Muscle of leg (tissue), 11 donors: ENCODE measurements around the gene AOC1. TPM values are rescaled to one million over a fixed set of nuclear protein-coding genes. Genes with fewer than 3 reads are reported as not detected.

ENCODE experiments used
- DNase-seq: peaks from one replicate; pipeline ENCODE4 v3.0.0; 2013
- H3K27ac ChIP-seq: one replicate; pipeline ENCODE4 v1.5.1; 2013; ENCODE audit warnings: mild to moderate bottlenecking, low read length, control low read depth
- H3K27me3 ChIP-seq: one replicate; pipeline ENCODE4 v1.6.1; 2013; ENCODE audit warnings: low read length; ENCODE audit not compliant: control insufficient read depth, insufficient read depth
- H3K36me3 ChIP-seq: one replicate; pipeline ENCODE4 v1.6.1; 2013; ENCODE audit warnings: low read length; ENCODE audit not compliant: control insufficient read depth, insufficient read depth
- H3K4me1 ChIP-seq: one replicate; pipeline ENCODE4 v1.6.1; 2013; ENCODE audit warnings: low read length; ENCODE audit not compliant: control insufficient read depth, insufficient read depth
- H3K4me3 ChIP-seq: one replicate; pipeline ENCODE4 v1.5.1; 2013; ENCODE audit warnings: low read length, control low read depth
- H3K9me3 ChIP-seq: replicated peaks from 2 replicates; pipeline ENCODE4 v1.6.1; 2013; ENCODE audit warnings: low read depth, low read length; ENCODE audit not compliant: control insufficient read depth
- WGBS: methylation state at CpG from one replicate; pipeline ENCODE4 v1.1.5; 2013; ENCODE audit warnings: missing lambda C conversion rate; ENCODE audit not compliant: insufficient coverage; 5-methylcytosine and 5-hydroxymethylcytosine counted together
- polyA plus RNA-seq, 8 donors: library from polyadenylated mRNA; unstranded; fragments of 120-200 nt; gene quantifications; one replicate each; pipeline versions ENCODE4 v1.2.1 to v1.2.3, GENCODE V29; 2013; ENCODE audit warnings: inconsistent platforms in 1 of 8, low replicate concordance in 1 of 8; ENCODE audit not compliant: insufficient read length in 8 of 8, insufficient read depth in 1 of 8
- total RNA-seq: library from RNA; stranded (reverse); fragments of 120-200 nt; gene quantifications from one replicate; pipeline ENCODE4 v1.2.4, GENCODE V29; 2013

AOC1 gene
- total and polyA plus RNA-seq, 9 donors: 0.04 to 6.1 (median 0.21) TPM; not detected in 3

DNA sequence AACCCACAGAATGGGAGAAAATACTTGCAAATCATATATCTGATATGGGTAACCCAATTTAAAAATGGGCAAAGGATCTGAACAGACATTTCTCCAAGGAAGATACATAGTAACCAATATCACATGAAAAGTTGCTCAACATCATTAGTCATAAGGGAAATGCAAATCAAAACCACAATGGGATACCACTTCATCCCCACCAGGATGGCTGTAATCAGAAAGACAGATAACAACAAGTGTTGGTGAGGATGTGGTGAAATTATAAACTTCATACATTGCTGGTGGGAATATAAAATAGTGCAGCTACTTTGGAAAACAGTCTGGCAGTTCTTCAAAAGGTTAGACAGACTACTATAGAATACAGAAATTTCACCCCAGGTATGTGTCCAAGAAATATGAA lies 19.3 kb downstream of the AOC1 start:
- Histone ChIP-seq H3K36me3 (no peaks in the 10 kb centered on the region), H3K4me1 (no peaks in the 10 kb centered on the region), H3K27me3 (peaks cover 2% of the 10 kb centered on the region), H3K27ac (no peak overlapping the region), H3K9me3 (peaks cover 3% of the 10 kb centered on the region), H3K4me3 (no peak overlapping the region)
- no peak for DNase-seq

- Histone ChIP-seq H3K4me1 (peaks cover 6% of the 10 kb centered on the region), H3K27ac (no peak overlapping the region), H3K9me3 (no peaks in the 10 kb centered on the region), H3K27me3 (peaks cover 4% of the 10 kb centered on the region), H3K4me3 (no peak overlapping the region), H3K36me3 (no peaks in the 10 kb centered on the region)
- WGBS: 73% methylated on average over 4 of the region's 8 CpGs
- DNase-seq: no peak
Measured at GRCh38 chr7:150874401-150875198, 22.3 kb downstream of the AOC1 start.

- Histone ChIP-seq H3K36me3 (no peaks in the 10 kb centered on the region), H3K4me1 (peaks cover 6% of the 10 kb centered on the region), H3K9me3 (peaks cover 2% of the 10 kb centered on the region), H3K27ac (no peak overlapping the region), H3K27me3 (peaks cover 4% of the 10 kb centered on the region), H3K4me3 (no peak overlapping the region)
- WGBS: no CpG with 5 or more reads among the region's 4 CpGs
- no peak for DNase-seq
Measured at GRCh38 chr7:150875791-150876190, 23.5 kb downstream of the AOC1 start.

GRCh38 chr7:150876817-150877526 lies 24.7 kb downstream of the AOC1 start:
- Histone ChIP-seq H3K4me3 (no peak overlapping the region), H3K4me1 (peaks cover 6% of the 10 kb centered on the region), H3K27ac (peak overlapping the region; percentile 52), H3K27me3 (peaks cover 4% of the 10 kb centered on the region), H3K9me3 (peaks cover 5% of the 10 kb centered on the region), H3K36me3 (no peaks in the 10 kb centered on the region)
- peak; percentile 95 for DNase-seq
- 3% methylated on average over 7 of the region's 19 CpGs for WGBS

DNA sequence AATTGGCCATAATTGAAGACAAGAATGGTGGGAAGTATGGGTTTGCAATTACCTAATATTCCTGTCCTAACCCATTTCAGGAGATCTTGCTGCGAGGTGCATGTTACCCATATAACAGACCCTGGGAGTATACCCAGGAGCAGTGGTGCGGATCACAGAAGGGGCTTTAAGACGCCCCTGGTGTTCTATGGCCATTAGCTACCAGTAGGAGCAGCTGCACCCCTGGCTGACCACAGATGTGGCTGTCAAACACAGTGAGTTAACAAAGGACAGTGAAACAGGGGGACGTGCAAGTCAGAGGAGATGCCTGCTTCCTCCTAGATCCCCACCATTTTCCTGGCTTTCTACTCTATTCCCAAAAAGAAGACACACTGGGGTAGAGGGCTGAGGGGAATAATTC lies 25.2 kb downstream of the AOC1 start:
- H3K4me3 ChIP-seq: no peak overlapping the region
- H3K27ac ChIP-seq: peak overlapping the region; percentile 47
- no peaks in the 10 kb centered on the region for H3K36me3 ChIP-seq
- peaks cover 4% of the 10 kb centered on the region for H3K27me3 ChIP-seq
- H3K9me3 ChIP-seq: peaks cover 5% of the 10 kb centered on the region
- 60% methylated on average over 2 of the region's 4 CpGs for WGBS
- peak; percentile 33 for DNase-seq
- peaks cover 6% of the 10 kb centered on the region for H3K4me1 ChIP-seq

- Histone ChIP-seq H3K4me3 (no peak overlapping the region), H3K4me1 (peaks cover 6% of the 10 kb centered on the region), H3K27me3 (peaks cover 4% of the 10 kb centered on the region), H3K9me3 (peaks cover 5% of the 10 kb centered on the region), H3K36me3 (no peaks in the 10 kb centered on the region), H3K27ac (no peak overlapping the region)
- peak; percentile 12 for DNase-seq
Measured at GRCh38 chr7:150879345-150879744, 27.0 kb downstream of the AOC1 start.

DNA sequence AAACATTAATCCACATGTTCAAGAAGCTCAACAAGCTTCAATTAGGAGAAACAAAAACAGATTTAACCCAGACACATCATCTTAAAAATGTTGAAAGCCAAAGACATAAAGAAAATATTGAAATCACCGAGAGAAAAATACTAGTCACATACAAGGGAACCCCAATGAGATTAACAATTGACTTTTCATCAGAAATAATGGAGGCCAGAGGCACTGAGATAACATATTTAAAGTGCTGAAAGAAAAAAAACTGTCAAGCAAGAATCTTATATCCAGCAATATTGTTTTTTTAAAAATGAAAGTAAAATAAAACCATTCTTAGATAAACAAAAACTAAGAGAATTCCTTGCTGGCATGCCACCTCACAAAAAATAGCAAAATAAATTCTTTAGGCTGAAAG lies 28.9 kb downstream of the AOC1 start:
- Histone ChIP-seq H3K36me3 (no peaks in the 10 kb centered on the region), H3K9me3 (peaks cover 5% of the 10 kb centered on the region), H3K4me1 (peaks cover 6% of the 10 kb centered on the region), H3K4me3 (no peak overlapping the region), H3K27me3 (peaks cover 4% of the 10 kb centered on the region), H3K27ac (no peak overlapping the region)
- WGBS: no CpG with 5 or more reads among the region's 1 CpG
- no peak for DNase-seq

DNA sequence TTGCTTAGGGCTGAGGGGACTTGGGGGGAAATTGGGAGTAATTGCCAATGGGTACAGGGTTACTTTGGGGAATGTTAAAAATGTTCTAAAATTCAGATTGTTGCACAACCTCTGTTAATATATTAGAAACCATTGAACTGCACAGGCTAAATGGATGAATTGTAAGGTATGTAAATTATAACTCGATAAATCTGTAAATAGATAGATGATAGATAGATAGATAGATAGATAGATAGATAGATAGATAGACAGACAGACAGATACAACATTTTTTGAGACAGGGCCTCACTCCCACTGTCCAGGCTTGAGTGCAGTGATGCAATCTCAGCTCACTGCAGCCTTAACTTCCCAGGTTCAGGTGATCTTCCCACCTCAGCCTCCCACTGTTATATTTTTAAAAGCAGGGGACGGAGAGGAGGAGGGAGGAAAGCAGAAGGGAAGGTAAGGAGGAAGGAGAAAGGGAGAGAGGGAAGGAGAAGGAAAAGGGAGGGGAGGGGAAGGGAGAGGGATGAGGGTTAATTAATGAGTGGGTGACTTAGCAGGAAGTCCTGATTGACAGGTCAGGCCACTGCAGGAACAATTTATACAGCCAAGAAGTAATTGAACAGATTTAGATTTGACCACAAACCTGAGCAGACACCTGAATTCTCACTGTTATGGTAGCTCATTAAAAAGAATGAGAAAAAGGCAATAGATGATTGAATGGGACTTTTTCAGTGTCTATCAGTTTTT lies 38.7 kb downstream of the AOC1 start:
- Histone ChIP-seq H3K36me3 (no peaks in the 10 kb centered on the region), H3K4me1 (no peaks in the 10 kb centered on the region), H3K27me3 (peaks cover 2% of the 10 kb centered on the region), H3K27ac (no peak overlapping the region), H3K4me3 (no peak overlapping the region), H3K9me3 (no peaks in the 10 kb centered on the region)
- WGBS: no CpG with 5 or more reads among the region's 2 CpGs
- no peak for DNase-seq

DNA sequence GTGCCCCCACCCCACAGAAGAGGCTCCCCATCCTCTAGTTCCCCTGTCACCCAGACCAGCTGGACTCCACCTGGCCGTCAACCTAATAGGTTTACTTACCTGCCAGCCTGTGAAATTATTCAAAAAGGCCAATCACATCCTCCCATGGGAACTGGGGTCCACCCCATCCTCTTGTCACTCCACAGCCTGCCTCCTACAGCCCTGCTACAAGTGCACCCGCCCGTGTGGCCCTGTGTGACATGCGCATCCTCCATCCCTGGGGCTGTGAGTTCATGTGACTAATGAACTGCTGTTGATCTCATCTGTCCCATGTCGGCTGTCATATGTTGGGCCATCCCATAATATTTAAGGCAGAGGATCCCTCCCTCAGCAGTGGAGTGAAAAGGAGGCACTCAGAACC lies 39.4 kb downstream of the AOC1 start:
- Histone ChIP-seq H3K4me1 (no peaks in the 10 kb centered on the region), H3K27me3 (peaks cover 9% of the 10 kb centered on the region), H3K36me3 (no peaks in the 10 kb centered on the region), H3K9me3 (no peaks in the 10 kb centered on the region), H3K27ac (no peak overlapping the region), H3K4me3 (no peak overlapping the region)
- 87% methylated on average over 4 of the region's 5 CpGs for WGBS
- DNase-seq: no peak

- Histone ChIP-seq H3K27me3 (peaks cover 27% of the 10 kb centered on the region), H3K36me3 (no peaks in the 10 kb centered on the region), H3K27ac (no peak overlapping the region), H3K4me3 (no peak overlapping the region), H3K4me1 (peaks cover 7% of the 10 kb centered on the region), H3K9me3 (no peaks in the 10 kb centered on the region)
- no peak for DNase-seq
- WGBS: 50% methylated on average over 1 of the region's 2 CpGs
Measured at GRCh38 chr7:150895809-150896208, 43.5 kb downstream of the AOC1 start.
